ENCODE data around the gene UNC13A.
A peak's percentile ranks its signal among the peaks of the same experiment; 100 is the strongest.

The UNC13A gene

GRCh38 chr19:17703824-17704463, 15.8 kb upstream of the UNC13A start:
- peak; percentile 50 to 73 (median 64) for DNase-seq

DNA sequence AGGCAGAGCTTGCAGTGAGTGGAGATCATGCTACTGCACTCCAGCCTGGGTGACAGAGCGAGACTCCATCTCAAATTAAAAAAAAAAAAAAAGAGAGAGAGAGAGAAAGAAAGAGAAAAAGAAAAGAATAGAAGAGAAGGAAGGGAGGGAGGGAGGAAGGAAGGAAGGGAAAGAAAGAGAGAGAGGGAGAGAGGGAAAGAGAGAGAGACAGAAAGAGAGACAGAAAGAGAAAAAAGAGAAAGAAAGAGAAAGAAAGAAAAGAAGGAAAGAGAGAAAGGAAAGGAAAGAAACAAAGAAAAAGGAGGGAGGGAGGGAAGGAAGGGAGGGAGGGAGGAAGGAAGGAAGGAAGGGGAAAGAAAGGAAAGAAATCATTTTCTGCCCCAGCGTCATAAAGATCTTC, 7.0 kb upstream of the UNC13A start:
- no peak for DNase-seq

GRCh38 chr19:17692566-17692965, 4.4 kb upstream of the UNC13A start:
- no peak for DNase-seq

- DNase-seq, result no peak
These were observed 870 bp upstream of the UNC13A start for GRCh38 chr19:17688853-17689595.

GRCh38 chr19:17687141-17687856, 855 bp downstream of the UNC13A start:
- no peak for DNase-seq

DNA sequence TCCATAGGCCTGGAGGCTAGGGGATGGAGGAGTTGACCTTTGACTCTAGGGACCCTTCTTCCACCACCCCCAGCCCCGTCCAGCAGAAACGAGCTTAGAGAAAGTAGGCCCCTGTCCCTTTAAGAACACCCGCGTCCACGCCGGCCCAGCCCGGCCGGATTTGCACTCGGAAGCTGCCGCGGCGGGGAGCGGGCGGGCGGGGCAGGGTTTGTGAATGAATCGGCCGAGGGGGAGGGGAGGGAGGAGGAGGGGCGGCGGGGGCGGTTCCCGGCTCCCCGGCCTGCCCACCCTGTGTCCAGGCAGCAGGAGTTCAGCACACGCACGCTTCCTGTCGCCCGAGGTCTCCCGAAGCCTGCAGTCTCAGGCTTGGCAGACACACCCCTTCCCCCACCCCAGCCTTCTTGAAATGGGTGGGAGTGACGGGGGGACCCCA, 1.5 kb downstream of the UNC13A start:
- DNase-seq, result no peak

DNA sequence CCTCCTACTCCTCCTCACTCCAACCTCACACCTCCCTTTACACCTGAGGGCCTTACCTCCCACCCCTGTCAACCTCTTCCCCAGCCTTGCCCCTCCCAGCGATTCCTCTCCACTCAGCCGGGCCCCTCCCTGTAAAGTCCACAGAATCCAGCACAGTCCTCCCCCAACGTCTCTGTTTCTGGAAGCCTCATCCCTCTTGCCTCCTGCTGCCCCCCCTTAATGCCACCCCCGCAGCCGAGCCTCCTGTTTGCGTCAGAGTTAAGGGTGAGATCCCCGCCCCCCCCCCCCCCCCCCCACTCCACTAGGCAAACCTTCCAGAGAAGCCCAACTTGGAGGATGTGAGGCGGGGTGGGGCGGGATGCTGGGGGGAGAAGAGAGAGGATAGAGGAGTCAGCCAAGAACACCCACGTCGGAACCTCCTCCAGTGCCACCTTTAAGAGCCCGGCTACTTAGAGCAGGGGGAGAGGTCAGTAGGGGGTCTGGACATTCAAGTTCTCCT, 2.1 kb downstream of the UNC13A start:
- DNase-seq, result no peak

DNA sequence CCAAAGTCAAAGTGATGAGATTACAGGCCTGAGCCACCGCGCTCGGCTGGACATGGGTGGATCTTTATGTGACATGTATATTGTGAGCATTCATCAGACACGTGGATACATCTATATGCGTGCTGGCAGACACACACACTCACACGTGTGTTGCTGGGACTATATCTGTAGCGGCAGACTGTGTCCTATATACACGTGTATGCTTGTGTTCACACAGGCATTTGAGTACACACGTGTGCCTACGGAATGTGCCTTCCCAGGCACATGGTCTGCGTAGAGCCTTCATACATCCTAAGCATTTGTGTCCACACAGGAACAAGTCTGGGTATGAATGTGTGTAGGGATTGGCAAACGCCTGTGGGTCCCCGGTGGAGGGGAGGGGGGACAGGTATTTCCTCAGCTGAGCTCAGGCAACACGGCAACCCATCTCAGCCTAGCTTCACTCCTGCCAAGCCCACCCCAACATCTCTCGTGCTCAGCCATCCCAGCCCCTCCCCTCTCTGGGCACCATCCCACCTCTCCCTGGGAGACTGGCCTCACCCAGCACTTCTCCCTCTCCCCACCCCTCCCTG, 2.6 kb downstream of the UNC13A start:
- no peak for DNase-seq

- no peak for DNase-seq
These were observed 3.9 kb downstream of the UNC13A start for GRCh38 chr19:17684256-17684655.

DNA sequence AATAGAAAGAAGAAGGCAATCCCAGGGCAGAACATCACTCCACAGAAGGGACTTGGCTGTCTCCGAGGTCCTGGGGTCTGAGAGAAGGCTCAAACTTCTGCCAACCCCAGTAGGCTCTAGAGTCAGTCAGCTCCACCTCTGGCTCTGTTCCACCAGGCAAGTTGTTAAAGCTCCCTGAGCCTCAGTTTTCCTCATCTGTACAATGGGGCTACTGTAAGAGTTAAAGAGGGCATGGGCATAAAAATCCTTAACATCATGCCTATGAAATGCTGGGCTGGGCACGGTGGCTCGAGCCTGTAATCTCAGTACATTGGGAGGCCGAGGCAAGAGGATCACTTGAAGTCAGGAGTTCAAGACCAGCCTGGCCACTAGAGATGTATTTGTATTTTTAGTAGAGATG, 5.1 kb downstream of the UNC13A start:
- no peak for DNase-seq

DNA sequence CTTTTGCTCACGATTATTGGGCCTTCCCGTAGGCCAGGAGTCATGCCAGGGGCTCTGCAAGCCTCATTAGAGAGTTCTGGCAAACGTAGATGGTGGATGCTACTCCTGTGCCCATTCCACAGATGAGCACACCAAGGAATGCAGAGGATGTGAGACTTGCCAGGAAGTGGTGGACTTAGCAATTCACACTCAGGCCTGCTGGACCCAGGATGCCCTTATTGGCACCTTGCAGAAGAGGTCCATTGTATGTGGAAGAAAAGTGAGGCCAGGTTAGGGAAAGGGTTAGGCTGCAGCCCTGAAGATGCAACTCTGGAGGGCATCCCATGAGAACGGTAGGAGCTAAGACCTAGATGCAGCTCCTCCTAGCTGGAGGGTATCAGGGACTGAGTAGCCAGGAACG, 5.9 kb downstream of the UNC13A start:
- no peak for DNase-seq

DNA sequence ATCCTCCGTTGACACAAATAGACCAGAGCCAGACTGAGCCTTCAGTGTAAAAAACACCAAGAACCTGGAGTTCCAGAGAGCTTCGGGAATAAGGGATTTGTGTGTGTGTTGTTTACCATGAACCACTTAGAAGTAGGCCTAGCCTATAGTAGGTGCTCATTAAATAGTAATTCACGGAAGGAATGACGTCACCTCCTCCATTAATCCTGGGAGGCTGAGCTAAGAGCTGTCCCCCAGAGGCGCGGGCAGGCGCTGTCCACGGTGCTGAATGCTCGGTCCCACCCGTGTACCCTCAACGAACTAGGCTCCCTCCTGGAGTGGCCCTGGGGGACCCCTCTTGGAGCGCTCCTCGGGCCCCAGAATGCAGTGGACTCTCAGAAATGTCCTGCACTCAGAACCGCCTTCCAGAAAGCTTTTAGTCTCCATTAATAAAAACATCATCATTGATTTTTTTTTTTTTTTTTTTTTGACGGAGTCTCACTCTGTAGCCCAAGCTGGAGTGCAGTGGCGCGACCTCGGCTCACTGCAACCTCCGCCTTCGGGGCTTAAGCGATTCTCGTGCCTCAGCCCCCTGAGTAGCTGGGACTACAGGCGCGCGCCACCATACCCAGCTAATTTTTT, 6.5 kb downstream of the UNC13A start:
- peak in 3 of 4 experiments; percentile 7 to 23 (median 9) for DNase-seq

DNA sequence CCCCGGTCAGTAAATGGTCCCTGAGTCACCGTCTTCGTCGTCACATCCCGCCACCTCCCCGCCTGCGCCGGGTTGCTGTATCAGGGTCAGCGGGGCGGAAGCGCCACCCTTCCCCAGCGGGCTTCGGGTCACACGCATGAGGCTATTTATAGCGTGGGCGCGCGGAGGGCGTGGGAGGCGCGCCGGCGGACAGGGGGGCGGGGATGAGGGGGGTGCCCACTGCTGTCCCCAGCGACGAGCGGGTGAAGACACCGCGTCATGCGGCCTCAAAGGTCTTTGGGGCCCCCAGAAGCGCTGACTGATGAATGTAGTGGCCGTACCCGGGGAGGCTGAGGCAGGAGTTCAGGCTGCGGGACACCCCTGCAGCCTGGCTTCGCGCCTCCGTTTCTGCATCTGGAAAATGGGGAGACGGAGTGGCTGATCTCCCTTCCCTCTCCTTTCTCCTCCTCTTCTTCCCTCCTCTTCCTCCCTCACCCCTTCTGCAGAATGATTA, 7.9 kb downstream of the UNC13A start:
- no peak for DNase-seq

GRCh38 chr19:17679526-17680229, 8.5 kb downstream of the UNC13A start:
- no peak for DNase-seq

DNA sequence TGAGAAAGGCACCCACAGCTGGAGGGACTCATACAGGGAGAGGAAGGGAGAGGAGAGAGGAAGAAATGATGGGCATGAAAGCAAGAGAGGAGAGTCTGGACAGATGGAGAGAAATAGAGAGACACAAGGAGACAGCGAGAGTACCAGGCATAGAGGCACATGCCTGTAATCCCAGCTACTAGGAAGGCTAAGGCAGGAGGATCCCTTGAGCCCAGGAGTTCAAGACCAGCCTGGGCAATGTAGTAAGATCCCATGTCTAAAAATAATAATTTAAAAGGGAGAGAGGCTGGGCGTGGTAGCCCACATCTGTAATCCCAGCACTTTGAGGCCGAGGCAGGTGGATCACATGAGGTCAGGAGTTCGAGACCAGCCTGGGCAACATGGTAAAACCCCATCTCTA, 9.3 kb downstream of the UNC13A start:
- DNase-seq, result no peak

DNA sequence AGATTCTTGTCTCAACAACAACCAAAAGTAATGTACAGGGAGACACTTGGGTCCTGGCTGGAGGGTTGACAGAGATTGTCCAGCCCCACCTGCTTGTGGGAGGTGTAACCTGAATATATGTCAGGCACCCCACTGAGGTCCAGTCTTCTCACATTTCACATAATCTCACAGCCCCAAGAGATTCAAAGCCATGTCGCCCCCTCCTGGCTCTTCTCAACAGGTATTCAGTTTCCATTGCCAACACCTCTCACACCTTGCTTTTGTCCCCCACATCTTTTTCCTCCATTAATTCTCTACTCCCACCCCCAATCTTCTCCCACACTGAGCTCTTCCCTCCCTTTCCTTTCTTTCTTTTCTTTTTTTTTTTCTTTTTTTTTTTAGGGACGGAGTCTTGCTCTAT, 11.2 kb downstream of the UNC13A start:
- no peak for DNase-seq

DNA sequence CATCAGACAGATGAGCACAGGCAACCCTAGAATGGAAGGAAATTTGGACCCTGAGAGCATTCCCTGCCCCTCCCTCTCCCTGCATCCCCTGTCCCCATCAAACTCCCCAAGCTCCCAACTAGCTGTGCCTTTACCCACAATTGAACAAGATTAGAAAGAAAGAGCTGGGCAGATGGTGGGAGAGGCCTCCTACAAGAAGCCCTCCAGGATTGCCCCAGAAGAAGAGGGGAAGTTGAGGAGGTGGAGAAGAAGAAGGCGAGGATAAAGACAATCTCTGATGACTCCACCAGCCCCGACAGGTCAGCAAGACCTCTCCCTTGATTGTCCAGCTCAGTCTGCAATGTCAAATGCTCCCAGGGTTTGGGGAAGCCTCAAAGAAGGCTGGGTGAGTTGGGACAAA, 11.9 kb downstream of the UNC13A start:
- no peak for DNase-seq

DNA sequence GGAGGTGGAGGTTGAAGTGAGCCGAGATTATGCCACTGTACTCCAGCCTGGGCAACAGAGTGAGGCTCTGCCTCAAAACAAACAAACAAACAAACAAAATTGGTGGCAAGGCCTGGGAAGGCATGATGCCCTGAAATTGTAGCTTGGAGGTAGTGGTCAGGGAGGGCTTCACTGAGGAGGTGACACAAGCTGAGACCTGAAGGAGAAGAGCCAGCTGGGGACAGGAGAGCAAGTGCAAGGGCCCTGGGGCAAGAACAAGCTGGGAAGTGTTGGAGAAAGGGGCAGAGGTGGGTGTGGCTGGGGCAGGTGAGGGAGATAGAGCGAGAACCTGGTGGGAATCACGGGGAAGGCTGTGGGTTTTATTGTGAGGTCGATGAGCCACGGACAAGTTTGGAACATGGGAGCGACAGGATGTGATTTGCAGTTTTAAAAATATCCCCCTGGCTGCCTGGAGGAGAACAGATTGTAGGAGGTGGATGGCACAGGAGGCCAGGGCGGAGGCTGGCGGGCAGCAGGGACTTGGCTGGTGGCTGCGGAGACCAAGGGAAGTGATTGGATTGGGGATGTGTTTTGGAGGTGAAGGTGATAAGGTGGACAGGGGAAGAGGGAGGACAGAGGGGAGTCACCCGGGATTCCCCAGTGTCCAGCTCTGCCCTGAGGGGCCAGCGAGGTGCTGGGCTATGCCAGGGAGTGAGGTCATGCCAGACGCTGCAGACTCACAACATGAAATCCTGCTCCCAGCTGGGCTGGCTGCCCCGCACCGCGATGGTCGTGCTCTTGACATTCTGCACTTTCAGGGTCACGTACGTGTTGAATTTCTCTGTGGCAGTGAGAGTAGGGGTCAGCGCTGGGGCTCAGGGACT, 14.0 kb downstream of the UNC13A start:
- no peak for DNase-seq

DNA sequence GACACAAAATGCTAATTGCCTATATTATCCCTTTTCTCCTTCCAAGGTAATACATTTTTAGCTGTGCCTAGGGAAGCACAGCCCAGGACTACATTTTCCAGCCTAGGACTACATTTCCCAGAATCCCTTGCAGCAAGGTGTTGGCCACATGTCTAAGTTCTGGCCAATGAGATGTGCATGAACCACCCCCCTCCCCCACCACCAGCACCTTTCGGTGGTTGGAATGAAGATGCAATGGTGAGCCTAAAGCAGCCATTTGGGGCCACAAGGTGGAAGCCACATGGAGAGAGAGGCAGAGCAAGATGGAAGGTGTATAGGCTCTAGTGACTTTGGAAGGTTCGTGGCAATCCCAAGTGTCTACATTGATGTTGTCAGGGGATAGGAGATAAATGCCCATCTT, 16.2 kb downstream of the UNC13A start:
- no peak for DNase-seq

DNA sequence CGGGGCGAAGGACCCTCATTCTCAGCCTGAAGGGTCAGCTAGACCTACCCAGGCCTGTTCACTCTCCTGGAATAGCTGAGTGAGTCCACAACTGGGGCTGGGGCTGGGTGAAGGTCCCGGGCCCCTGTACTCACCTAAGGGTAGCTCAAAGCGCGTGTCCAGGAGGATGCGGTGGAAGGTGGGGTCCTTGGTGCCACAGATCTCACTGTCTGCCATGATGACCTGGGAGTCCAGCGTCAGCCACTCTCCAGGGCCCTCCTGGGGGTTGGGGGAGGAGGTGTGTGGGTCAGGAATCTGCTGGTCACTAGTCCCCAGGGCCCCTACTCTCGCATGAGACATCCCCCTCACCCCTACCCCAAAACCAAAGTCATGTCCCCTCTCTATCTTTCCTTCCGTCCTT, 18.7 kb downstream of the UNC13A start:
- DNase-seq, result no peak

DNA sequence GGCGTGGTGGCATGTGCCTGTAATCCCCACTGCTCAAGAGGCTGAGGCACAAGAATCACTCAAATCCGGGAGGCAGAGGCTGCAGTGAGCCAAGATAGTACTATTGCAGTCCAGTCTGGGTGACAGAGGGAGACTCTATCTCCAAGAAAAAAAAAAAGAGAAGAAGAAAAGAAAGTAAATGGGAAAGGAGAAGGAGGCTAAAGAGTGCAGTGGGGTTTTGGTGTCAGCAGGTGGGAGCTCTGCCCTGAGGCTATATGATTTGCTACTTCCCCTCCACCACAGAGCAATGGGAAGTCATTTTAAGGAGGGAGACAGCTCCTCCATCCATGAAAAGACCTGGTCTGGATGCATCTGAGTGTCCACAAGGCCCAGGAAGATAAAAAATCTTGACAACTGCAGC, 23.1 kb downstream of the UNC13A start:
- no peak for DNase-seq
